HG03521 (cell line): ENCODE data around the gene CAMSAP1.
A peak's percentile ranks its signal among the peaks of the same experiment; 100 is the strongest.
"Not testable (repeated sequence)": the region's sequence is repeated elsewhere in the genome, so short reads cannot be mapped to it uniquely, and the experiment has no call there.

Source experiments
- ATAC-seq: cut with Tn5 transposase; IDR thresholded peaks from one replicate; pipeline ENCODE4 v1.9.1; 2021; ENCODE audit warnings: mild to moderate bottlenecking, moderate library complexity; ENCODE audit not compliant: unreplicated experiment

CAMSAP1 gene, protein sequence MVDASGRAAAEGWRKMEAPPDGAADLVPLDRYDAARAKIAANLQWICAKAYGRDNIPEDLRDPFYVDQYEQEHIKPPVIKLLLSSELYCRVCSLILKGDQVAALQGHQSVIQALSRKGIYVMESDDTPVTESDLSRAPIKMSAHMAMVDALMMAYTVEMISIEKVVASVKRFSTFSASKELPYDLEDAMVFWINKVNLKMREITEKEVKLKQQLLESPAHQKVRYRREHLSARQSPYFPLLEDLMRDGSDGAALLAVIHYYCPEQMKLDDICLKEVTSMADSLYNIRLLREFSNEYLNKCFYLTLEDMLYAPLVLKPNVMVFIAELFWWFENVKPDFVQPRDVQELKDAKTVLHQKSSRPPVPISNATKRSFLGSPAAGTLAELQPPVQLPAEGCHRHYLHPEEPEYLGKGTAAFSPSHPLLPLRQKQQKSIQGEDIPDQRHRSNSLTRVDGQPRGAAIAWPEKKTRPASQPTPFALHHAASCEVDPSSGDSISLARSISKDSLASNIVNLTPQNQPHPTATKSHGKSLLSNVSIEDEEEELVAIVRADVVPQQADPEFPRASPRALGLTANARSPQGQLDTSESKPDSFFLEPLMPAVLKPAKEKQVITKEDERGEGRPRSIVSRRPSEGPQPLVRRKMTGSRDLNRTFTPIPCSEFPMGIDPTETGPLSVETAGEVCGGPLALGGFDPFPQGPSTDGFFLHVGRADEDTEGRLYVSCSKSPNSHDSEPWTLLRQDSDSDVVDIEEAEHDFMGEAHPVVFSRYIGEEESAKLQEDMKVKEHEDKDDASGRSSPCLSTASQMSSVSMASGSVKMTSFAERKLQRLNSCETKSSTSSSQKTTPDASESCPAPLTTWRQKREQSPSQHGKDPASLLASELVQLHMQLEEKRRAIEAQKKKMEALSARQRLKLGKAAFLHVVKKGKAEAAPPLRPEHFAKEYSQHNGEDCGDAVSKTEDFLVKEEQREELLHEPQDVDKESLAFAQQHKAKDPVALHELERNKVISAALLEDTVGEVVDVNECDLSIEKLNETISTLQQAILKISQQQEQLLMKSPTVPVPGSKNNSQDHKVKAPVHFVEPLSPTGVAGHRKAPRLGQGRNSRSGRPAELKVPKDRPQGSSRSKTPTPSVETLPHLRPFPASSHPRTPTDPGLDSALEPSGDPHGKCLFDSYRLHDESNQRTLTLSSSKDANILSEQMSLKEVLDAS (N-terminal part only)

DNA sequence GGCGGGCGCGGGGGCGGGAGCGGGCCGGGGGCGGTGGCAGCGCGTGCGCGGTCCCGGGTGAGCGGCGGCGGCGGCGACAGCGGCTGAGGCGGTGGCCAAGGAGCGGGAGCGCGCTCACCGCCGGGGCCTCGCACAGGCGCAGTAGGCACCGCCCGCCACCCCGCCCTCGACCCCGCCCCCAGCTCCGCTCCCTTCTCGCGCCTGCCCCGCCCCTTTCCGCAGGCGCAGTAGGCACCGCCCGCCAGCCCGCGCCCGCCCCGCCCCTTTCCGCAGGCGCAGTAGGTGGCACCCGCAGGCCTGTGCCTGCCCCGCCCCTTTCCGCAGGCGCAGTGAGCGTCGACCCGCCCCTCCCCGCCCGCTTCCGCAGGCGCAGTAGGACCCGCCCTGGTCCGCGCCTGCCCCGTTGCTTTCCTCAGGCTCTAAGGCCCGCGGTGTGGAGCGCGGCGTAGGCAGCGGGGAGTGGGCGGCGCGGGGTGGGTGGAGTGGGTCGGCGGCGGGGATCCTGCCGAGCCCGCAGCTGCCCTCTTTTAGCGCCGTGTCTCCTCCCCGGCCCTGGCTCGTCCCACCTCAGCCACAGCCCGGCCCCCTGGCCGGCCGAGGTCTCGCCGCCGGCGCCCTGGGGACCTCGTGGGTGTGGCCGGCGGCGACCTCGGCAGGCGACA is at the start of gene CAMSAP1:
CAMSAP1 (minus strand) TSS at position 116 of the 662 bp plus-strand sequence. CDS start 387 bp downstream, outside the sequence.
- ATAC-seq, result peak; percentile 67

DNA sequence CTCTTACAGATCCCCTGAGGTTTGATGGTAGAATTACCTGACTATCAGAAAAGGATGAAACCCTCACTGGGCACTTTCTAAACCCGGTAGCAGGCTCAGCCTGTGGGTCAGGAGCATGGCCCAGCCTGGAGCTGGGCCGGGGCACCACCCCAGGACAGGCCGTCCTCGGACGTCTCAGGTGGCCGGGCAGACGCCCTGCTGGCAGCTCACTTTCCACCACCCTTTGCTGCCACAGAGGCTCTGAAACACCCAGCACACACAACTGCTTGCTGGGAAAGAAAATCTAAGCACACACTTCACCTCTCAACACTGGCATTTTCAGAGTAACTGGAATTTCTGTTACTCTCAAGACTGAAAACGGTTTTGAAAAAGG is 49.4 kb upstream of the CAMSAP1 start:
- no peak for ATAC-seq

DNA sequence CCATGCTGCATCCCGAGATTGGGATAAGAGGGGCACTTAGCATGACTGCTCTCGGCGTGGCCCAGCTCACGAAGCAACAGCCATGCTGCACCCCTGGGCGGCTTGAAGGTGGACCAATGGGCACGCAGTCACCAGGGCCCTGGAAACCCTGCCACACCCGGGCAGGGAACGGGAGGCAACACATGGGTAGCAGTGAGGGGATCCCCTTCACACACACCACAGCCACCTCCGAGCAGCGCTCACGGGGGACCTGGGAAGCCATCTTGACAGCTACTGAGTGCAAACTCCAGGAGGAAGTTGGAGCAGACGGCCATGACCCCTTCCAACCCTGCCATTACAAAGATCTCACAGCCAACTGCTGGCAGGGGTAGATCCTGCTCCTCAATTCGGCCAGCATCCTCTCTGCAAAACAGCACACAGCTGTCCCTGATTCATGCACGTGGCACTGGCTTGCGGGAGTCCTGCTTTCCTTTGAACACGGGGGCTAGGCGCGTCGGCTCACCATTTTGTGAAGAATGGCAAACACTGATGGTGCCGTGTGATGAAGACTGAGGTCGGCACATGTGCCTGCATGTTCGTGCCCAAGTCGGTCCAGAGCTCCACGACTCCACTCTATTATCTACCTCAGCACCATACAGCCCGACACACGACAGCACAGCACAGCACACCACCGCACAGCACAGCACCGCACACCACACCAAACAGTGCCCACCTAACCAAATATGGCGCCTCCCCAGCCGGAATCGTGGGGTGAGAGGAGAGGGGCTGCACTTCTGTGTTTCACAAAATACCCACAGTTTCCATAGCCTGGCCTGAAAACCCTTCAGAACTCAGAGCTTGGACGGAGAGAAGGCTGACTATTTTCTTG is 48.8 kb upstream of the CAMSAP1 start:
- no peak for ATAC-seq

DNA sequence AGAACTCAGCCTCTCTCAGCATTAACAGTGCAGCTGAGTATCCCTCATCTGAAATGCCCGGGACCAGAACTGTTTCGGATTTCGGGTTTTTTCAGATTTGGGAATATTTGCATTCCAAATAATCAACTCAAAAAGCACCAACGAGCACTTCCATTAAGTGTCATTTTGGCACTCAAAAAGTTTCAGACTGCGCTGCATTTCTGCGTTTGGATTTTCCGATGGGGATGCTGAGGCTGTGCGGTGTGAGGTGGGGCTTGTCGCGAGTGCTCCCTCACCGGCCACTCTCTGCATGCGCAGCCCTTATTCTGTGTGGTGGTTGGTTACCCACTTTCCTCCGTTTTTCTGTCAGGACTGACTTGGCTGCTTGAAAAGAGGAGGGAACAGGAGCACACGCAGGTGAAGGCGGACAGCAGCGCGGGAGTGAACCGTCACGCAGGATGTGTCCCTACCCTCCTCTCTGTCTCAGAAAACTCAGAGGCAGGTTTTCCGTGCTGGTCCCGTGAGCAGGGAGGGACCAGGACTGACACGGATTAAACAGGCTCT is 45.4 kb upstream of the CAMSAP1 start:
- ATAC-seq, result no peak

DNA sequence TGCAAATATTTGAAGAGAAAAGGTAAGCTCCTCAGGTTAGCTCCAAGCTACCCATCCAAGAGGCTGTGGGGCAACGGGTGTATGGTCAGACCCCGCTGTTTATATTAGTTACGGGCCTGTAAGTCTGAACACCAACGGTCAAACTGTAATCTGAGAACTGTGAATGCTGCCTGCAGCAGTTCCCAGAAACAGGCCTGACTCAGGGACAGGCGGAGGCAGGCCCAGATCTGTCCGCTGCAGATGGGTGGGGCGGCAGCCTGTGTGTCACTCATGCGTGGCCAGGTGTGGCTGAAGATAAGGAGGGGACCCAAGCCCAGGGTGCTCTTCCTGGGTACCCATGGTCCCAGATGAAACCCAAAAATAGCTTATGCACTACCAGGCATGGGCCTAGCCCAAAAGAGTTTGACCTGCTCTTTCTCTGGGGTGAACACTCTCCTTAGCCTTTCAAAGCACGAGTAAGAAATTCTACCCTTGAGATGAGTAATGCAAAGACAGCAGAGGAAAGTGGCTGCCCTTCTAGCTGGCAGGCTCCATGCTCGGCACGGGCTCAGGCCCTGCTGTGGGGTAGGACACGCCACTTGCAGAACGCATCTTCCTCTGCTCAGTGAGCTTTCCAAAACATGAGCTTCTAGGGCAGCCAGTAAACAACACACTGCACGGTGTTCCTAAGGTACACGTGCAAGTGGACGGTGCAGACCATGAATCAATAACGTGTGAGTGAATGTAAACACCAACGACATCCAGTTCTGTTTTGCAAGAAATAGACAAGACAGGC is 44.7 kb upstream of the CAMSAP1 start:
- ATAC-seq, result no peak

DNA sequence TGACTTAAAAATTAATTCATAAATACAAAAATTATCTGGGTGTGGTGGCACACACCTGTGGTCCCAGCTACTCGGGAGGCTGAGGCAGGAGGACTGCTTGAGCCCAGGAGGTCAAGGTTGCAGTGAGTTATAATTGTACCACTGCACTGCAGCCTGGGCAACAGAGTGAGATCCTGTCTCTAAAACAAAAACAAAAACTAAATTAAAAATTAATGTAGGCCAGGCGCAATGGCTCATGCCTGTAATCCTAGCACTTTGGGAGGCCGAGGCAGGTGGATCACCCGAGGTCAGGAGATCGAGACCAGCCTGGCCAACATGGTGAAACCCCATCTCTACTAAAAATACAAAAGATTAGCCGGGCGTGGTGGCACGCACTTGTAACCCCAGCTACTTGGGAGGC is 44.0 kb upstream of the CAMSAP1 start:
- not testable (repeated sequence) for ATAC-seq

DNA sequence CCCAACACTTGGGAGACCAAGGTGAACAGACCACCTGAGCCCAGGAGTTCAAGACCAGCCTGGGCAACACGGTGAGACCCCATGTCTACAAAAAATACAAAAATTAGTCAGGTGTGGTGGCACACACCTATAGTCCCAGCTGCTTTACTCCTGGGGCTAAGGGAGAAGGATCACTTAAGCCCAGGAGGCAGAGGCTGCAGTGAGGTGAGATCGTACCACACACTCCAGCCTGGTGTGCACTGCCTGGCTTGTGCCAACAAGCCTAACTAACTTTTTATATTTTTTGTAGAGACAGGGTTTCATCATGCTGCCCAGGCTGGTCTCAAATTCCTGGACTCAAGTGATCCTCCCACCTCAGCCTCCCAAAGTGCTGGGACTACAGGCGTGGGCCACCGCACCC is 43.5 kb upstream of the CAMSAP1 start:
- ATAC-seq, result not testable (repeated sequence)

DNA sequence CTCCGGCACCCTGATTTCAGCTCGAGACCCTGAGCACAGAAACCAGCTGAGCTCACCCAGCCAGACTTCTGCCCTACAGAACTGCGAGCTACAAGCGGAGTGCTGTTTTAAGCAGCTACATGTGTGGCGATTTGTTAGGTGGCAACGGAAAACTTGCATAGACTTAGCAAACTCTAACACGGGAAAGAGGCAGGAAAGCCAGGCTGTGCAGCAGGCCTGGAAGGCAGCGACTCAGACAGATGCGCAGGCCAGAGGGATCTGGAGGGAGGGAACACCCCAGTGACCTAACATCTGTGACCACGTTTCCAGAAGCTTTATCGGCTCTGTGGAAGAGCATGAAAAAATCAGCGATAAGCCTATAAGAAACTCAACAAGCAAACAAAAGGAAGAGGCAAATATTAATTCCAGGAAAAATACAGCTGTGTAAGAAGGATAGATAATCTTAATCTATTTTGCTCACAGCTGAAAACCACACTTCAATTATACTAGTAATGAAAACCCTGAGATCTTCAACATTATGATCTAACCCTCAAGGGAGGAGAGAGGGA is 42.9 kb upstream of the CAMSAP1 start:
- no peak for ATAC-seq

DNA sequence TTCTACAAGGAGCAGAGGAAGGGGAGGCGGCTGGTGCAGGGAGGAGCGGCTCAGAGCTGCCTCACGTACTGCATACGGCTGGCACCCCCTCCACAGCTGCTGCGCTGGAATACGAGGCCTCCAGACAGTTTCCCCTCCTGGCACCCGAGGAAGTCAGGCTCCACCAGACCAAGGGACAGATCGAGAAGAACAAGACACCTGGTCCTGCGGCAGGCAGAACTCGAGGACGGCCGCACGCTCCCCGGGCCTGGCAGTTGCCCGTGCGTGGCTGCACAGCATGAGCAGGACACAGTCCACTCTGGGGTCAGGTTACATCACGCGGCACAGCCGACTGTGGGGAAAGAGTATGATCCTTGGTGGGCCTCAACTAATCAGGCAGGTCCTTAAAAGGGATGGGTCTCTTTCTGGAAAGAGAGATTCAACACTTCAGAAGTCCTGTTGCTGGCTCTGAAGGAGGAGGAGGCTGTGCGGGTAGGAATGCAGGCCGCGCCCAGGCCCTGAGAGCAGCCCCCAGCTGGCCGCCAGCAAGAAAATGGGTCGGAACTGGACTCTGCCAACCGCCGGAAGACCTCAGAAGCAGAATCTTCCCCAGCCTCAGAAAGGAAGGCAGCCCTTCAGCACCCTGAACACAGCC is 42.3 kb upstream of the CAMSAP1 start:
- no peak for ATAC-seq

DNA sequence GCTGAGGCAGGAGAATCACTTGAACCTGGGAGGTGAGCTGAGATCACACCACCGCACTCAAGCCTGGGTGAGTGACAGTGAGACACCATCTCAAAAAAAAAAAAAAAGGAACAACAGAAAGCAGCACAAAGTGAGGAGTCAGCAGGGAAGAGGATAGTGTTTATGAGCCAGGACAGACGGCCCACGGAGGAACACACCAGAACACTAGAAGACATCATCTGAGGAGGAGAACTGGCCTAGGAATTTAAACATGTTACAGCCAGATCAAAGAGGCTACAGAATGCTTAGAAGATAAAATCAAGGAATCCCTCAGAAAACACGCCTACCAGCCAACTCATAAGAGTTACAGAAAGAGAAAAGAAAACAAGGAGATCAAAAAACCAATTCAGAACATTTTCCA is 41.6 kb upstream of the CAMSAP1 start:
- ATAC-seq, result no peak

DNA sequence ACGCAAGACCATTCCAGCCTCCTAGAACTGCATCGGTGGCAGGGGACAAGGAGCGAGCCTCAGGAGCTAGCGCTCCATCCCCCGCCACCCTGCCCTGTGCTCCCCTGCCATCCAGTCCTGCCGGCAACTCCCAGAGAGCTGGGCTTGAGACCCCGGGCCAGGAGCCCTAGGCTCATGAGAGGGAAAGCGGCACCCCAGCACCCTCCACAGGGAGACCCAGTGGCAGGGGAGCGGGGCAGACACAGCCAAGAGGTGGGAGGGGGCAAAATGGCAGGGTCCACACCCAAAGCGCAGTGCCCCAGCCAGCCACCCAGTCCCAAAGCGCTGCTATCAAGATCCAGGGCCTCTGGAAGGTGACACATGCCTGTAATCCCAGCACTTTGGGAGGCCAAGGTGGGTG is 41.1 kb upstream of the CAMSAP1 start:
- no peak for ATAC-seq

DNA sequence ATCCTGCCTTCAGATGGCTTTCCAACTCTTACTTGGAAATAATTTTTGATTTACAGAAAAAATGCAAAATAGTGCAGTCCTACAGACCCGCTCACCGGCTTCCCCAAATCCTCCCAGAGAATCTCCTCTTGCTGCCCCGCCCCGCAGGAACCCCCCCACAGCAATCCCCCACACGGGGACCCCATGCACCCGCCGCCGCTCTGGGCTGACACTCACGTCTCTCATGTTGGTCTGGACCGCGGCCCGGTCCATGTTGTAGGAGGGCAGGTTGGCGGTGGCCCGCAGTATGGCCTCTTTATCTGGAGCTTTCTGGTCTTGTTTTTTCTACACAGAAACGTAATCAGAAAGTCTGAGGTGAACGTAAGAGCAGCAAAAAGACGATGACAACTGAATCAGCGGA is 40.2 kb upstream of the CAMSAP1 start:
- ATAC-seq, result no peak

DNA sequence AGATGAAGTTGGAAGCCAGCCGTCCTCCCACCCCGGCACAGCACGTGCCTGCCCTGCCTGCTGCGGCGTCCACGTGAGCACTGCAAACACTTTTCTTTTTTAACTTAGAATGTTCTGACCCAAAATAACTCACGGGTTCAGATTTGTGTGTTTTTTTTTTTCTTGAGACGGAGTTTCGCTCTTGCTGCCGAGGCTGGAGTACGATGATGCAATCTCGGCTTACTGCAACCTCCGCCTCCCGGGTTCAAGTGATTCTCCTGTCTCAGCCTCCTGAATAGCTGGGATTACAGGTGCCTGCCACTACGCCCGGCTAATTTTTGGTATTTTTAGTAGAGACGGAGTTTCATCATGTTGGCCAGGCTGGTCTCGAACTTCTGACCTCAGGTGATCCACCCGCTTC is 39.8 kb upstream of the CAMSAP1 start:
- ATAC-seq, result not testable (repeated sequence)

DNA sequence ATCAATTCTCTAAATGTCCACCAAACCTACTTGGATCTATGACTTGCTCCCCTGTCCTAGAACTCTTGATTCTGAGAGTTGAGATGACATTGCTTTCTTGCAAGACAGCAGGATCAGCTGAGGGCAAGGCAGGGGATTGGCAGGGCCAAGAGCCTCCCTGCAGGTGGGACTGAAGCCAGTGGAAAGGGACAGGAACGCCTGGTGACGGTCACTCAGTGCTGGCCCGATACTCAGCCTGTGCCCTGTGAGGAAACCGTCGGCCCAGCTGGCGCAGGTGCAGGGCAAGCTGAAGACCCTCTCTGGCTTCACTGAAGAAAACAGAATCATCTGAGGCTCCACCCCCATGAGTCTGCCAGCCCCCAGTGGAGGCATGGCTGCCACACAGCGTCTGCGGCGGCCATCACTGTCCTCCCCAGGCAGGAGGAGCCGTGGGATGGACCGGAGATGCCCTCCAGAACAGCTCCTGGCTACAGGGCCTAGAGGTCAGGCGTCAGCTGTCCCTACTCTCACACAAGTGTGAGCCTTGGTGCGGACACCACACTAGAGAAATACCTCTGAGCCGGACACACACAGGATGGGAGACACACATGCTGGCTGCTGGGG is 39.1 kb upstream of the CAMSAP1 start:
- ATAC-seq, result no peak

DNA sequence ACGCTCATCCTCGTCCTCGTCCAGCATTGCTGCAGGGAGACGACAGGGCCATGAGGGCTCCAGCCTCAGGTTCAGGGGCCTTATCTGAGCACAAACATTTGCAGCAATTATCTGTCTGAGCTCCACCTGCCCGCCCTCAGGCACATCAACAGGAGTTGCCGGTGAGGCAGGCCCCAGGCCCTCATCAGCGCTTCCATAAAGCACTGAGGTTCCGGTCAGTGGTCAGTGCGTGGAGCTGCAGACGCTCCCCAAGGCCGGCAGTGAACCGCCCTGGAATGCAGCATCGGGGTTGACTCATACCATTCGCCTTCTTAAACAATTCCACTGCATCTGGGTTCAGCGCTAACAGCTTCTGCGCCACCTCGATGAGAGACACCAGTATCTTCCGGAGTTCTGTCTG is 38.6 kb upstream of the CAMSAP1 start:
- no peak for ATAC-seq

DNA sequence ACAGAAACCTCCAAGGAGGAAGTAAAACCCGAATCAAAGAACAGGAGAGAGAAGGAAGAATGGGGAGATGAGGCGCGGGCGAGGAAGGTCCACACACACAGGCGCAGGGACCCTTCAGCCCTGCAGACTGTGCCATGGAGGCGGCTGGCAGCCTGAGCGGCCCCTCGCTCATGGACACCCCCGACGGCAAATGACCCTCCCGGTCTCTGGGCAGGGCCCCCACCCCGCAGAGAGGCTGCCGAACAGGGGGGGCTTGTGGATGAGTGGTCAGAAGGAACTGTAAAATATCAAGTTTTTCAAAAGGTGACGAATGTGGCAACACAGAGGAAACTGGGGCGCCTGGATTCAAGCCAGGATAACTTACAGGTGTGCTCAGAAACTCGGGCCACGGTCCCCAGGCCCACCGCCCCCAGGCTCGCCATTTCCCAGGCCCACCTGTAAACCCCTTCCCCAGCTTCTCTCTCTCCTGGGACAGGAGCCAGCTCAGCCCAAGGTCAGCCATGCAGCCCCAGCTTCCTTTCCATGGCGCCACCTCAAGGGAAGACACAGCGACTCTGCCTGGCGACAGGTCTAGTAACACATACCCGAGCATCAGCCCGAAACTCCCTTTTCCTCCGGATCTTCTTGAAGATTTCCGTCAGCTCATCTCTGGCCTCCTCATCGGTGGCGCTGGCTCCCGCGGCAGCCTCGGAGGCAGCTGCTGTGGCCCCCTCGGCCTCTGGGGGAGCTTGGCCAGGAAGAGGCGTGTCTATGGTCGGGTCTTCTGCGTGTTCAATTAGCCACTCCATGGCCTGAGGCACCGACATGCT is 37.3 kb upstream of the CAMSAP1 start:
- no peak for ATAC-seq

DNA sequence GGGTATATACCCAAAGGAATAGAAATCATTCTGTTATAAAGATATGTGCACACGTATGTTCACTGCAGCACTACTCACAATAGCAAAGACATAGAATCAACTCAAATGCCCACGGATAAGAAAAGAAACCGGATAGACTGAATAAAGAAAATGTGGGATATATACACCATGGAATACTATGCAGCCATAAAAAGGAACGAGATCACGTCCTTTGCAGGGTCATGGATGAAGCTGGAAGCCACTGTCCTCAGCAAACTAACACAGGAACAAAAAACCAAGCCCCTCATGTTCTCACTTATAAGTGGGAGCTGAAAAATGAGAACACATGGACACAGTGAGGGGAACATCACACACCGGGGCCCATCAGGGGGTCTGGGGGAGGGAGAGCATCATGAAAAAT is 36.3 kb upstream of the CAMSAP1 start:
- not testable (repeated sequence) for ATAC-seq
